ENCODE results near the gene ADCY10. TPM values are rescaled to one million over a fixed set of nuclear protein-coding genes. Genes with fewer than 3 reads are reported as not detected.

ADCY10 gene
- total and polyA plus RNA-seq, 9 of the 15 experiments (the other 6 are each of a cell fraction or from before 2014, with no cell fraction given): 0.08 to 0.86 (median 0.22) TPM

DNA sequence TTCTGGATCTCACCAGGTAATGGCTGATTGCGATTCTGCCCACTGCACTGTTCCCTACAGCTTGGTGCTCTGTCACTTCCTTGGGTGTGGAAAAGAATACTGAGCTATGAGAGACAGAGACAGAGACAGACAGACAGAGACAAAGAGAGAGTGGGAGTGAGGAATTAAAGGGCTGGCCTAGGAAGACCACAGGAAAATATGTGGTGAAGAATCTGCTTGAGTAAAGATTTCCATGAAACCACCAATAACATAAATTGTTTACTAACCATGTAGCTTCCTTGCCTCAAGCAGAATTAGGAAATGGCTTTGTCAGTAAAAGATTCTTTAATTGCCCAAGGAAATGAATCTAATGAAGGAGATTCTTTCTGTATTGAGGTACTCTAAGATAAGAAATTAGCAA, 137.8 kb downstream of the ADCY10 start (continued):
- TF ChIP-seq ZSCAN32 (CRISPR knock-in tag; IDR thresholded peaks at IDR 0.05) (no peak), ZNF354B (CRISPR knock-in tag; IDR thresholded peaks at IDR 0.05) (no peak), PHF20 (IDR thresholded peaks at IDR 0.05; ENCODE audit: partially characterized antibody) (no peak)
- TF ChIP-seq, protein P1, sequence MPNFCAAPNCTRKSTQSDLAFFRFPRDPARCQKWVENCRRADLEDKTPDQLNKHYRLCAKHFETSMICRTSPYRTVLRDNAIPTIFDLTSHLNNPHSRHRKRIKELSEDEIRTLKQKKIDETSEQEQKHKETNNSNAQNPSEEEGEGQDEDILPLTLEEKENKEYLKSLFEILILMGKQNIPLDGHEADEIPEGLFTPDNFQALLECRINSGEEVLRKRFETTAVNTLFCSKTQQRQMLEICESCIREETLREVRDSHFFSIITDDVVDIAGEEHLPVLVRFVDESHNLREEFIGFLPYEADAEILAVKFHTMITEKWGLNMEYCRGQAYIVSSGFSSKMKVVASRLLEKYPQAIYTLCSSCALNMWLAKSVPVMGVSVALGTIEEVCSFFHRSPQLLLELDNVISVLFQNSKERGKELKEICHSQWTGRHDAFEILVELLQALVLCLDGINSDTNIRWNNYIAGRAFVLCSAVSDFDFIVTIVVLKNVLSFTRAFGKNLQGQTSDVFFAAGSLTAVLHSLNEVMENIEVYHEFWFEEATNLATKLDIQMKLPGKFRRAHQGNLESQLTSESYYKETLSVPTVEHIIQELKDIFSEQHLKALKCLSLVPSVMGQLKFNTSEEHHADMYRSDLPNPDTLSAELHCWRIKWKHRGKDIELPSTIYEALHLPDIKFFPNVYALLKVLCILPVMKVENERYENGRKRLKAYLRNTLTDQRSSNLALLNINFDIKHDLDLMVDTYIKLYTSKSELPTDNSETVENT (CRISPR knock-in tag; IDR thresholded peaks at IDR 0.05): no peak

DNA sequence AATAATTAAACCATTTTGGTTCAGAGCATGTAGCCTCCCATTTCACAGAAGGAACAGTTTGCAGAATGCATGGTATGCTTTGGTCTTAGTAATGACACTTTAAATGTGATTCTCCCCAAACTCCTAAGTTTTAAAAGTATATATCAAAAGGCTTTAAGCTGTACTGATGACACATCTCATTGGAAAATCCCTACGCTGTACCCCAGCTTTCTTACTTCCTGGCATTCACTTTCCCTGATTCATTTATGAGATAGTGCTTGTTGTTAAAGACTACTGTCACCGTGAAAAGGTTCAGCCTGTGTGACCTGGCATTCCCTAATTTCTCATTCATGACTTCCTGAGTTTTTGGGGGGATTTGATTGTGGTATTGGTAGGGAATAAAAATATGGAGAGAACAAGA, 138.8 kb downstream of the ADCY10 start:
- H3K9me1 ChIP-seq (ENCODE audit: control insufficient read depth, insufficient read depth, low read length): no peaks in the 10 kb centered on the region
- 69% methylated on average over 2 of the region's 2 CpGs for WGBS (ENCODE audit: insufficient coverage, low coverage, missing lambda C conversion rate)
- no peak overlapping the region for H3K4me2 ChIP-seq (ENCODE audit: insufficient read depth, low read length)

More for the DNA sequence above, 138.8 kb downstream of the ADCY10 start:
- intact Hi-C loops (cut with micrococcal nuclease) (no loop called here), in situ Hi-C loops (cut with MboI) (no loop called here)
- no peaks in the 10 kb centered on the region for H3K27me3 ChIP-seq (ENCODE audit: control insufficient read depth in 2 of 2, insufficient read depth in 2 of 2, low read length in 2 of 2)
- H2AFZ ChIP-seq (ENCODE audit: low read depth, low read length): no peak overlapping the region
- no peaks in the 10 kb centered on the region for H3K79me2 ChIP-seq (ENCODE audit: control insufficient read depth, insufficient read depth, low read length)
- peaks cover 1 to 5% of the 10 kb centered on the region in 2 experiments; a peak in 3 of 5 replicates for H3K4me1 ChIP-seq (replicated peaks in 1 of 2; ENCODE audit: control insufficient read depth in 2 of 2, insufficient read depth in 2 of 2, low read length in 2 of 2)
- CTCF ChIA-PET (ENCODE audit: low intra/inter-chr PET ratio): no interaction called here
- BruUV-seq (replicated peaks): no TSS peak
- TF ChIP-seq BCL6 (CRISPR knock-in tag; IDR thresholded peaks at IDR 0.05) (no peak), ZNF263 (CRISPR knock-in tag; IDR thresholded peaks at IDR 0.05; ENCODE audit: borderline replicate concordance) (no peak), SLC30A9 (CRISPR knock-in tag; IDR thresholded peaks at IDR 0.05) (no peak), PHF21A (IDR thresholded peaks at IDR 0.05; ENCODE audit: borderline replicate concordance, low read depth) (no peak), ZZZ3 (IDR thresholded peaks at IDR 0.05) (no peak), LCOR (CRISPR knock-in tag; IDR thresholded peaks at IDR 0.05) (no peak), ZNF217 (CRISPR knock-in tag; IDR thresholded peaks at IDR 0.05) (no peak), SP1 (CRISPR knock-in tag; IDR thresholded peaks at IDR 0.05) (no peak), CCAR2 (IDR thresholded peaks at IDR 0.05; ENCODE audit: low read depth, low read length) (no peak), SREBF2 (CRISPR knock-in tag; IDR thresholded peaks at IDR 0.05) (no peak), MTA1 (IDR thresholded peaks at IDR 0.05; ENCODE audit: borderline replicate concordance) (no peak), HLTF (IDR thresholded peaks at IDR 0.05) (no peak), ZNF445 (CRISPR knock-in tag; IDR thresholded peaks at IDR 0.05; ENCODE audit: low read depth) (no peak), SMAD1 (IDR thresholded peaks at IDR 0.05; ENCODE audit: low read depth, low read length, partially characterized antibody) (no peak)
- TF ChIP-seq, protein P2, sequence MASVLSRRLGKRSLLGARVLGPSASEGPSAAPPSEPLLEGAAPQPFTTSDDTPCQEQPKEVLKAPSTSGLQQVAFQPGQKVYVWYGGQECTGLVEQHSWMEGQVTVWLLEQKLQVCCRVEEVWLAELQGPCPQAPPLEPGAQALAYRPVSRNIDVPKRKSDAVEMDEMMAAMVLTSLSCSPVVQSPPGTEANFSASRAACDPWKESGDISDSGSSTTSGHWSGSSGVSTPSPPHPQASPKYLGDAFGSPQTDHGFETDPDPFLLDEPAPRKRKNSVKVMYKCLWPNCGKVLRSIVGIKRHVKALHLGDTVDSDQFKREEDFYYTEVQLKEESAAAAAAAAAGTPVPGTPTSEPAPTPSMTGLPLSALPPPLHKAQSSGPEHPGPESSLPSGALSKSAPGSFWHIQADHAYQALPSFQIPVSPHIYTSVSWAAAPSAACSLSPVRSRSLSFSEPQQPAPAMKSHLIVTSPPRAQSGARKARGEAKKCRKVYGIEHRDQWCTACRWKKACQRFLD (CRISPR knock-in tag; IDR thresholded peaks at IDR 0.05): no peak
- no peak overlapping the region for H3K4me3 ChIP-seq
- POLR2A ChIA-PET: interaction anchor here (1.3 to 2.6 kb wide), 4 partner anchors 9 to 15 kb away, joined by 3 to 14 read pairs (median 6); no protein-coding TSS in a partner anchor
- no peak overlapping the region for H3K27ac ChIP-seq (ENCODE audit: extremely low read depth, low read depth, low read length)
- peaks cover 70% of the 10 kb centered on the region for H3K36me3 ChIP-seq (ENCODE audit: control insufficient read depth, insufficient read depth, low read length)
- H3K9ac ChIP-seq (ENCODE audit: insufficient read depth in 1 of 2, low read depth in 2 of 2, low read length in 2 of 2): no peak overlapping the region
- no peaks in the 10 kb centered on the region for H3K9me3 ChIP-seq (replicated peaks; ENCODE audit: control insufficient read depth, insufficient read depth, low read depth, low read length)
- DNase-seq (ENCODE audit: extremely low read depth in 1 of 4, low spot score in 3 of 4): no peak
- H4K20me1 ChIP-seq (replicated peaks; ENCODE audit: control insufficient read depth, insufficient read depth, low read length): no peaks in the 10 kb centered on the region
- no peak for FAIRE-seq
- no peak for ATAC-seq
